ENCODE measurements around the gene NIPAL3. TPM values are rescaled to one million over a fixed set of nuclear protein-coding genes. Genes with fewer than 3 reads are reported as not detected.

Gene NIPAL3
- polyA plus RNA-seq, 1 donor (not counting 4 experiments of a cell fraction or from before 2014, with no cell fraction given) = 30.5 TPM

DNA sequence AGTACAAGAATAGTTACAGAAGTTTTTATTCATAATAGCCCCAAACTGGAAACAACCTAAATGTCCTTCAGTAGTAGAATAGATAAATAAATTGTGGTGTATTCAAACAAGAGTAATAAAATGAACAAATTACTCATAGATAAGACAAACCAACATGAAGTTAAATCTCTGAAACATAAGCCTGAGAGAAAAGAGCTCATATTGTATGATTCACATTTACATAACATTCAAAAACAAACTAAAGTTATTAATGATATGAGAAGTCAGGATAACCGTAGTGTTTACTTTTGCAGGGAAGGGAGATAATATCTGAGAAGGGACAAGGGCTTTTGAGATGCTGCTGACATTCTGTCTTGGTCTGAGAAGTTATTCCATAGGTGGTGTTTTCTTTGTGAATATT is 15.5 kb upstream of the NIPAL3 start:
- dilution Hi-C loops (cut with MboI; ENCODE audit: extremely low pct_ligation_motif_present, low sequenced_read_pairs) = no loop called here
- H3K27ac ChIP-seq (ENCODE audit: control insufficient read depth, insufficient read depth, low read length) = no peak overlapping the region
- TF ChIP-seq, protein P1, sequence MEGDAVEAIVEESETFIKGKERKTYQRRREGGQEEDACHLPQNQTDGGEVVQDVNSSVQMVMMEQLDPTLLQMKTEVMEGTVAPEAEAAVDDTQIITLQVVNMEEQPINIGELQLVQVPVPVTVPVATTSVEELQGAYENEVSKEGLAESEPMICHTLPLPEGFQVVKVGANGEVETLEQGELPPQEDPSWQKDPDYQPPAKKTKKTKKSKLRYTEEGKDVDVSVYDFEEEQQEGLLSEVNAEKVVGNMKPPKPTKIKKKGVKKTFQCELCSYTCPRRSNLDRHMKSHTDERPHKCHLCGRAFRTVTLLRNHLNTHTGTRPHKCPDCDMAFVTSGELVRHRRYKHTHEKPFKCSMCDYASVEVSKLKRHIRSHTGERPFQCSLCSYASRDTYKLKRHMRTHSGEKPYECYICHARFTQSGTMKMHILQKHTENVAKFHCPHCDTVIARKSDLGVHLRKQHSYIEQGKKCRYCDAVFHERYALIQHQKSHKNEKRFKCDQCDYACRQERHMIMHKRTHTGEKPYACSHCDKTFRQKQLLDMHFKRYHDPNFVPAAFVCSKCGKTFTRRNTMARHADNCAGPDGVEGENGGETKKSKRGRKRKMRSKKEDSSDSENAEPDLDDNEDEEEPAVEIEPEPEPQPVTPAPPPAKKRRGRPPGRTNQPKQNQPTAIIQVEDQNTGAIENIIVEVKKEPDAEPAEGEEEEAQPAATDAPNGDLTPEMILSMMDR (optimal IDR thresholded peaks at IDR 0.05 in 1 of 3, IDR thresholded peaks at IDR 0.05 in 1 of 3, conservative IDR thresholded peaks at IDR 0.05 in 1 of 3; ENCODE audit: extremely low read depth in 1 of 3, insufficient read depth in 2 of 3, low read length in 3 of 3) = no peak
- no peak for TF ChIP-seq EZH2 (IDR thresholded peaks at IDR 0.05; ENCODE audit: low read length)
- no peak overlapping the region for H3K4me2 ChIP-seq (ENCODE audit: control insufficient read depth, extremely low read depth, insufficient read depth, low read depth, low read length)
- peaks cover 3 to 7% of the 10 kb centered on the region in 2 experiments for H3K36me3 ChIP-seq (ENCODE audit: control insufficient read depth in 2 of 2, extremely low read depth in 1 of 2, insufficient read depth in 2 of 2, low read length in 2 of 2)
- FAIRE-seq (no peak), DNase-seq (ENCODE audit: low read depth, low spot score) (no peak)
- no peak overlapping the region for H3K4me3 ChIP-seq (ENCODE audit: control insufficient read depth in 2 of 3, extremely low read depth in 1 of 3, insufficient read depth in 2 of 3, low read depth in 1 of 3, low read length in 3 of 3)
- H2AFZ ChIP-seq (ENCODE audit: control insufficient read depth, low read length) = no peak overlapping the region
- peaks cover 2% of the 10 kb centered on the region for H3K9me1 ChIP-seq (ENCODE audit: control insufficient read depth, extremely low read depth, insufficient read depth, low read length)
- H3K9me3 ChIP-seq (ENCODE audit: control insufficient read depth, low read depth, low read length) = no peaks in the 10 kb centered on the region
- no peaks in the 10 kb centered on the region for H3K27me3 ChIP-seq (ENCODE audit: control insufficient read depth, extremely low read depth, insufficient read depth, low read length)
- H4K20me1 ChIP-seq (ENCODE audit: control insufficient read depth, extremely low read depth, insufficient read depth, low read length) = no peaks in the 10 kb centered on the region
- no peaks in the 10 kb centered on the region for H3K4me1 ChIP-seq (ENCODE audit: control insufficient read depth, extremely low read depth, insufficient read depth, low read length)
- no peak overlapping the region for H3K9ac ChIP-seq (ENCODE audit: control insufficient read depth, extremely low read depth, insufficient read depth, low read length)
- no peaks in the 10 kb centered on the region for H3K79me2 ChIP-seq (ENCODE audit: control insufficient read depth, insufficient read depth, low read length)

DNA sequence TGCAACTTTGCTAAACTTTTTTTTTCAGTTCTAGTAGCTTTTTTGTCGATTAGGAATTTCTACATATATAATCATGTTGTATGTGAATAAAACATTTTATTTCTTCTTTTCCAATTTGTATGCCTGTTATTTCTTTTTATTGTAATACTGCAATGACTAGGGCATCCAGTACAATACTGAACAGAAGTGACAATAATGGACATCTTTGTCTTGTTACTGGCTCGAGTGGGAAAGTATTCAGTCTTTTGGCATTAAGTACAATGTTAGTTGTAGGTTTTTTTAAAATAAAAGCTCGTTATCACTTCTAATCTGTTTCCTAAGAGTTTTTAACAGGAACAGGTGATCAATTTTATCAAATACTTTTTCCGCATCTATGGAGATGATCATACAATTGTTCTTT is 11.8 kb upstream of the NIPAL3 start:
- dilution Hi-C loops (cut with MboI; ENCODE audit: extremely low pct_ligation_motif_present, low sequenced_read_pairs) = no loop called here
- Histone ChIP-seq H3K27ac (ENCODE audit: control insufficient read depth, insufficient read depth, low read length) (no peak overlapping the region), H3K9me1 (ENCODE audit: control insufficient read depth, extremely low read depth, insufficient read depth, low read length) (peaks cover 2% of the 10 kb centered on the region), H3K9me3 (ENCODE audit: control insufficient read depth, low read depth, low read length) (peaks cover 2% of the 10 kb centered on the region), H4K20me1 (ENCODE audit: control insufficient read depth, extremely low read depth, insufficient read depth, low read length) (no peaks in the 10 kb centered on the region), H3K4me2 (ENCODE audit: control insufficient read depth, extremely low read depth, insufficient read depth, low read depth, low read length) (no peak overlapping the region), H3K27me3 (ENCODE audit: control insufficient read depth, extremely low read depth, insufficient read depth, low read length) (no peaks in the 10 kb centered on the region), H3K4me3 (ENCODE audit: control insufficient read depth in 2 of 3, extremely low read depth in 1 of 3, insufficient read depth in 2 of 3, low read depth in 1 of 3, low read length in 3 of 3) (no peak overlapping the region), H2AFZ (ENCODE audit: control insufficient read depth, low read length) (no peak overlapping the region), H3K79me2 (ENCODE audit: control insufficient read depth, insufficient read depth, low read length) (peaks cover 2% of the 10 kb centered on the region), H3K4me1 (ENCODE audit: control insufficient read depth, extremely low read depth, insufficient read depth, low read length) (peaks cover under 1% of the 10 kb centered on the region), H3K9ac (ENCODE audit: control insufficient read depth, extremely low read depth, insufficient read depth, low read length) (no peak overlapping the region), H3K36me3 (ENCODE audit: control insufficient read depth in 2 of 2, extremely low read depth in 1 of 2, insufficient read depth in 2 of 2, low read length in 2 of 2) (peaks cover 3 to 12% of the 10 kb centered on the region in 2 experiments)
- DNase-seq (ENCODE audit: low read depth, low spot score) (no peak), FAIRE-seq (no peak)
- TF ChIP-seq, protein P1 (optimal IDR thresholded peaks at IDR 0.05 in 1 of 3, IDR thresholded peaks at IDR 0.05 in 1 of 3, conservative IDR thresholded peaks at IDR 0.05 in 1 of 3; ENCODE audit: extremely low read depth in 1 of 3, insufficient read depth in 2 of 3, low read length in 3 of 3) = no peak
- no peak for TF ChIP-seq EZH2 (IDR thresholded peaks at IDR 0.05; ENCODE audit: low read length)

Measured in keratinocyte (primary cell).